GM10248 (cell line): Measurements from ENCODE around the gene PDZD11.
A peak's percentile ranks its signal among the peaks of the same experiment; 100 is the strongest.
"Not testable (repeated sequence)": the region's sequence is repeated elsewhere in the genome, so short reads cannot be mapped to it uniquely, and the experiment has no call there.

Source experiments
- CTCF ChIA-PET: fragments of 300-600 bp; sonication (Branson Sonifier 250); formaldehyde crosslinking; extraction: SDS; loops from one replicate; lab custom pipeline; 2021; ENCODE audit warnings: antibody characterized with exemption; lab: Yijun Ruan, JAX
- POLR2A ChIA-PET: fragments of 350-650 bp; sonication (Branson Sonifier 250); formaldehyde crosslinking; extraction: SDS; loops from one replicate; lab custom pipeline; 2020; ENCODE audit warnings: antibody characterized with exemption; lab: Yijun Ruan, JAX
- DNase-seq: peaks from one replicate; pipeline ENCODE4 v3.0.0; 2012; ENCODE audit errors: extremely low spot score
- CTCF ChIP-seq: IDR thresholded peaks from 2 replicates; pipeline ENCODE4 v1.5.1; 2012; ENCODE audit warnings: mild to moderate bottlenecking, low read depth; ENCODE audit errors: extremely low read depth, missing control alignments, control extremely low read depth

PDZD11 gene

GRCh38 chrX:70281951-70282350, 7.8 kb downstream of the PDZD11 start, which contains the start of gene RAB41:
Gene RAB41, plus strand, starts transcription at chrX:70282172. Its CDS starts 46 bp downstream, at chrX:70282218.
- POLR2A ChIA-PET, result interaction anchor here (0.6 kb wide), 1 partner anchor 139 kb away, joined by 9 read pairs; no protein-coding TSS in a partner anchor
- TF ChIP-seq CTCF, result no peak
- DNase-seq, result no peak
- CTCF ChIA-PET, result no interaction called here

DNA sequence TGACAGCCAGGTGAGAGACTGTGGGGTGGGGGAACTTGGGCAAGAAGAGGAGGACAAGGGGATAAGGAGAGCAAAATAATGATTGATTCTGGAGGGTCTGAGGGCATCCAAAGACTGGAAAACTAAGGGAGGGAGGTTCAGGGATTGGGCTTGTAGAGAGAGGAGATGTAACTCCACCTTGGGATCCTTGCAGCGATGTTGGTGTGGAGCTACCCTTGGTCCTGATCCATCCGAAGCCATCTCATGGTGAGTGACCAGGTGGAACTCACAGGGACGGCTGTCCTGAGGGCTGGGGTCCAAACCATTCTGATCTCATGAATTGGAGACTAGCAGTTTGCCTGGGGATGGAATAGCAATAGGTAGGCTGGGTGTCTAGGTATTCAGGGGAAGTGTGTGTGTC, 9.2 kb downstream of the PDZD11 start:
- no peak for DNase-seq
- CTCF ChIA-PET, result no interaction called here
- POLR2A ChIA-PET, result no interaction called here
- TF ChIP-seq CTCF, result no peak

GRCh38 chrX:70279081-70279480, 10.6 kb downstream of the PDZD11 start:
- CTCF ChIA-PET, result interaction anchor here (0.6 to 0.8 kb wide), 2 partner anchors 11 to 150 kb away, joined by 3 read pairs; partner anchors contain the start of gene KIF4A
- POLR2A ChIA-PET, result no interaction called here
- no peak for DNase-seq
- TF ChIP-seq CTCF, result no peak

DNA sequence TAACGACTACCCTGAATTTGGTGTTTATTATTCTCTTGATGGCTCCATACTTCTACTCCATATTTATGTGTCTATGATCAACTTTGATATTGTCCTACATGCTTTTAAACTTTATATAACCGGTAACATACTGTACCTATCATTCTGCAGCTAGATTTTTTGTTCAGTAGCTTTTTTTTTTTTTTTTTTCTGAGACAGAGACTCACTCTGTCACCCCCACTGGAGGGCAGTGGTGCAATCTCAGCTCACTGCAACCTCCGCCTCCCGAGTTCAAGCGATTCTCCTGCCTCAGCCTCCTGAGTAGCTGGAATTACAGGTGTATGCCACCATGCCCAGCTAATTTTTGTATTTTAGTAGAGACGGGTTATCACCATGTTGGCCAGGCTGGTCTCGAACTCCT, 15.7 kb downstream of the PDZD11 start:
- DNase-seq, POLR2A ChIA-PET: not testable (repeated sequence)
- CTCF ChIA-PET, result interaction anchor here (2.2 kb wide), 1 partner anchor 12 kb away, joined by 8 read pairs; no protein-coding TSS in a partner anchor

DNA sequence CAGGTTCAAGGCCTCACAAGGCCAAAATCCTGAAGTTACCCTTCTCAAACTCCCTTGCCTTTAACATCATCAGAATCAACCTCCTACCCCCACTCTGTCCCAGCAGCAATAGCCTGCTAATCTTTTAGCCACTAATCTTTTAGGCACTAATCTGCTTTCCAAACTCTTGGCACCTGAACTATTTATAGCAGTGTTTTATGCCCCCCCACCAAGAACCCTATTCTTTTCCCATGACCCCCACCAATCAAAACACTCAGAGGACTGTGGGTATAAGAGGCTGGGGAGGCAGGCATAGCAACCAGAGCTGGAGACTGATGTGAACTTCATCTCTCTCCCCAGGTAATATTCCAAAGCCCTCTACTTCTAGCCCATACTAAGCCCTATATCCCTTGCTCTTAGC, 21.7 kb downstream of the PDZD11 start, which contains the start of gene ARR3:
Gene ARR3, plus strand, starts transcription at position 301 of the 400 bp plus-strand sequence. CDS start 1,052 bp downstream, outside the sequence.
- ChIA-PET CTCF (no interaction called here), POLR2A (no interaction called here)
- TF ChIP-seq CTCF, result no peak
- no peak for DNase-seq

DNA sequence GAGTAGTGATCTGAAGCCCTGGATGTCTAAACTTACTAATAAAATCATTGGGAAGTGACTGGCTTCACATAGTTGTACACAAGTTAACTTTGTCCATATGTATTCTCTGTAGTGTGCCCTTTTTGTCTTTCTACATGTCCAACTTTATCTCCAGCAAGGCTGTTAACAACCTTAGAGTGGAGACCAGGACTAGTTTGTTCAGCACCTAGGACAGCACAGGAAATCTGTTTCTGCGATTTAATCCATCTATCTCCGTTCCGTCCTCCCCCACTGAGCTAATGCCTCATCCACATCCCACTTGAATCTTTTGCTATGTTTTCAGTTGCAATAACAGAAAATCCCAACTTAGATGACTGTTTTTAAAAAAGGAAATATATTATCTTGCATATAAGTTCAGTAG, 24.9 kb downstream of the PDZD11 start:
- CTCF ChIA-PET, result no interaction called here
- POLR2A ChIA-PET, result no interaction called here
- DNase-seq, result no peak
- no peak for TF ChIP-seq CTCF

DNA sequence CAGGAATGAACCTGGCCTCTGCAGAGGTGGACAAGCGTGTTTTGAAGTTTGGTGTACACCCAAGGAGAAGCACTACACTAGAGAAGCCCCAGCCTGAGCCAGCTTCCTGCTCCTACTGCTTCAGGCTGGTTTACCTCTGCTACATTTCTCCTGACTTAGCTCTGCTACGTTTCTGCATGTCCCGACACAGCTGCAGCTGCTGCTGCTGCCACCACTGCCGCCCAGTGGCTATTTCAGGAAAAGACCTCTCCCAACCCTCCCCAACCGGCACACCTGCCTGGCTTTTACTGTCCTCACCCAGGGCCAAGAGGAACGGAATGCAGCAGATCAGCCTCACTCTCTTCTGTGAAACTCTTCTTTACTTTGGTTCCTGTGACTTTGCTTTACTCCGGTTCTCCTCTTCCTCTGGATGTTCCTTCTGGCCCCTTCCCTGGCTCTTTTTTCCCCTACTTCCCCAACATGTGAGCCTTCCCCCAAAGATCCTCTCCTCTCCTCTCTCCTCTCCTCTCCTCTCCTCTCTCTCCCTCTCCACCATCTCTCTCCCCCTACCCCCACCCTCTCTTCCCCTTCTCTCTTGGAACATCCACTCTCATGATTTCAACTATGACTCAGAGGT, 26.7 kb downstream of the PDZD11 start:
- ChIA-PET CTCF (interaction anchor here (0.7 to 1.9 kb wide), 6 partner anchors 9 to 171 kb away, joined by 3 to 8 read pairs (median 4); partner anchors contain the start of gene IGBP1), POLR2A (no interaction called here)
- DNase-seq, result peak; percentile 33
- peak; percentile 43 for TF ChIP-seq CTCF
